Body of pancreas (tissue), 4 donors: ENCODE measurements around the gene BEAN1. TPM values are rescaled to one million over a fixed set of nuclear protein-coding genes. Genes with fewer than 3 reads are reported as not detected.
"Not testable (repeated sequence)": the region's sequence is repeated elsewhere in the genome, so short reads cannot be mapped to it uniquely, and the experiment has no call there.

ENCODE experiments used
- ATAC-seq: fragments of 150-250 bp; one replicate; pipeline ENCODE4 v1.9.1; 2016
- DNase-seq, 4 donors: peaks; one replicate each; pipeline ENCODE4 v3.0.0-alpha.2; 2019
- H3K27ac ChIP-seq, 4 donors: fragments of 200-600 bp; sonication (generic); 1 replicate in 3 of 4; 2 replicates in 1 of 4; pipeline versions ENCODE4 v1.5.1 to v1.6.1; 2016 to 2019; ENCODE audit warnings: mild to moderate bottlenecking in 1 of 4, mixed read lengths in 1 of 4, moderate library complexity in 1 of 4
- H3K27me3 ChIP-seq, 2 donors: fragments of 200-600 bp; sonication (generic); one replicate each; pipeline ENCODE4 v1.6.0; 2016; ENCODE audit warnings: mild to moderate bottlenecking in 1 of 2
- H3K36me3 ChIP-seq, 2 donors: fragments of 200-600 bp; sonication (generic); replicated peaks in 1 of 2; 2 replicates each; pipeline ENCODE4 v1.5.1; 2016; ENCODE audit warnings: low read depth in 2 of 2; ENCODE audit not compliant: insufficient read depth in 1 of 2
- H3K4me1 ChIP-seq: fragments of 200-600 bp; sonication (generic); one replicate; pipeline ENCODE4 v1.6.0; 2016
- H3K4me3 ChIP-seq, 2 donors: fragments of 200-600 bp; sonication (generic); 1 replicate in 1 of 2; 2 replicates in 1 of 2; pipeline ENCODE4 v1.5.1; 2016 to 2019
- H3K9me3 ChIP-seq, 3 donors: fragments of 200-600 bp; sonication (generic); 1 replicate in 2 of 3; 2 replicates in 1 of 3; pipeline ENCODE4 v1.5.1; 2016
- POLR2A ChIP-seq, 3 donors: fragments of 450-650 bp; IDR thresholded peaks; one replicate each; pipeline ENCODE4 v1.6.1; 2016; ENCODE audit warnings: antibody characterized with exemption in 3 of 3, mild to moderate bottlenecking in 2 of 3
- WGBS, 2 donors: methylation state at CpG; one replicate each; pipeline ENCODE4 v1.1.5; 2017; 5-methylcytosine and 5-hydroxymethylcytosine counted together
- intact Hi-C: fragments of 100-400 bp; cut with DNase I; formaldehyde crosslinking; loops from one replicate; pipeline ENCODE4 v1.15.1; 2023
- total RNA-seq, 2 donors: library from RNA; depleted of rRNA; stranded (reverse); fragments of >200 nt; gene quantifications; one replicate each; pipeline ENCODE4 v1.1.0, GENCODE V29; 2016
- TF ChIP-seq, protein P1 (sequence below), 7 experiments: fragments of 450-650 bp in 4 of 7; fragments of 200-600 bp in 3 of 7; sonication (generic) in 3 of 7; IDR thresholded peaks; one replicate each; pipeline ENCODE4 v1.5.1; 2016 to 2019; ENCODE audit warnings: antibody characterized with exemption in 7 of 7

Gene BEAN1
- total RNA-seq, 2 donors from 2014 or later = not detected

- Histone ChIP-seq H3K27ac (no peak overlapping the region), H3K27me3 (no peaks in the 10 kb centered on the region), H3K36me3 (no peaks in the 10 kb centered on the region), H3K4me1 (no peaks in the 10 kb centered on the region), H3K4me3 (no peak overlapping the region), H3K9me3 (no peaks in the 10 kb centered on the region)
- intact Hi-C loops = no loop called here
- TF ChIP-seq, protein P1, sequence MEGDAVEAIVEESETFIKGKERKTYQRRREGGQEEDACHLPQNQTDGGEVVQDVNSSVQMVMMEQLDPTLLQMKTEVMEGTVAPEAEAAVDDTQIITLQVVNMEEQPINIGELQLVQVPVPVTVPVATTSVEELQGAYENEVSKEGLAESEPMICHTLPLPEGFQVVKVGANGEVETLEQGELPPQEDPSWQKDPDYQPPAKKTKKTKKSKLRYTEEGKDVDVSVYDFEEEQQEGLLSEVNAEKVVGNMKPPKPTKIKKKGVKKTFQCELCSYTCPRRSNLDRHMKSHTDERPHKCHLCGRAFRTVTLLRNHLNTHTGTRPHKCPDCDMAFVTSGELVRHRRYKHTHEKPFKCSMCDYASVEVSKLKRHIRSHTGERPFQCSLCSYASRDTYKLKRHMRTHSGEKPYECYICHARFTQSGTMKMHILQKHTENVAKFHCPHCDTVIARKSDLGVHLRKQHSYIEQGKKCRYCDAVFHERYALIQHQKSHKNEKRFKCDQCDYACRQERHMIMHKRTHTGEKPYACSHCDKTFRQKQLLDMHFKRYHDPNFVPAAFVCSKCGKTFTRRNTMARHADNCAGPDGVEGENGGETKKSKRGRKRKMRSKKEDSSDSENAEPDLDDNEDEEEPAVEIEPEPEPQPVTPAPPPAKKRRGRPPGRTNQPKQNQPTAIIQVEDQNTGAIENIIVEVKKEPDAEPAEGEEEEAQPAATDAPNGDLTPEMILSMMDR (IDR thresholded peaks at IDR 0.05) = no peak
- TF ChIP-seq POLR2A (IDR thresholded peaks at IDR 0.05) = no peak
- 61 to 63% methylated on average over 5 of the region's 5 CpGs for WGBS, 2 donors
- DNase-seq (no peak), ATAC-seq (no peak)
Observed at GRCh38 chr16:66458292-66458691, 31.2 kb downstream of the BEAN1 start.

DNA sequence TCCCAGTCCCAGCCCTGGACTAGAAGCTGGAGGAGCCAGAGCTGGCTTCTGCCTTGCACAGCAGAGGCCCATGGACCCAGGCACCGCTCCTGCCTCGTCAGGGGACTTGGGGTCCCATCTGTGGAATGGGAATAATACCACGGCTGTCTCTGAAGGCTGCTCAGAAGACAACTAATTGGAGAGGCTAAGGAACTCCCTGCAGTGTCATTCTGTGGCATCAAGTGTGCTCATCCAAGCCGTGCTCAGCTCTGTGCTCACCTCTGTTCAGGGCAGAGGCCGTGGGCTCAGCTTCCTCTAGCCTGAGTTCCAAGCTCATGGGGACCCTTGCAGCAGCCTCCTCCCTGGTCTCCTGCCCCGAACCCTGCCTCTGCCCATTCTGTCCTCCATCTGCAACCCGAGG is 31.8 kb downstream of the BEAN1 start:
- WGBS, 2 donors = 56% methylated on average over 3 to 7 of the region's 7 CpGs
- H3K36me3 ChIP-seq = no peaks in the 10 kb centered on the region
- no peak overlapping the region for H3K4me3 ChIP-seq
- no peaks in the 10 kb centered on the region for H3K9me3 ChIP-seq
- ATAC-seq = no peak
- no peaks in the 10 kb centered on the region for H3K4me1 ChIP-seq
- TF ChIP-seq, protein P1 (IDR thresholded peaks at IDR 0.05) = no peak
- no peak for TF ChIP-seq POLR2A (IDR thresholded peaks at IDR 0.05)
- no peaks in the 10 kb centered on the region for H3K27me3 ChIP-seq
- intact Hi-C loops = no loop called here
- no peak overlapping the region for H3K27ac ChIP-seq
- no peak for DNase-seq

- H3K4me1 ChIP-seq = no peaks in the 10 kb centered on the region
- intact Hi-C loops = no loop called here
Observed at GRCh38 chr16:66459878-66460277, 32.8 kb downstream of the BEAN1 start.

DNA sequence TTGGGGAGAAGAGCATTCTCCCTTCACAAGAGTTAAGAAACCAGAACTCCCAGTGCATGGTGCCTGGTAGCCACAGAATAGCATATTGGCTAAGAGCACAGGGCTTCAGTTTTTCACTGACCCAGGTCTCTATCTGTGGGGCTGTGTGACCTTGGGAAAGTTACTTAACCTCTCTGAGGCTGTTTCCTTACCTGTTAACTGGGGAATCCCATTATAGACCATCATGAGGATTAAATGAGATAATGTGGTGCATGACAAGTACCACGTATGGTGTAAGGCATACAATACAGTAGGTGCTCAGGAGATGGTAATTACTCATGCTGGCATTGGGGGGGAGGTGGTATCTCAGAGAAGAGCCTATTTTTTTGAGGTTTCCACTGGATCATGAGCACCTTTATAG is 33.6 kb downstream of the BEAN1 start:
- no peaks in the 10 kb centered on the region for H3K36me3 ChIP-seq
- ATAC-seq = no peak

More at GRCh38 chr16:66459878-66460277, 32.8 kb downstream of the BEAN1 start:
- WGBS, 2 donors = 31 to 33% methylated on average over 4 to 5 of the region's 5 CpGs
- H3K4me3 ChIP-seq = no peak overlapping the region
- TF ChIP-seq POLR2A (IDR thresholded peaks at IDR 0.05) = no peak
- TF ChIP-seq, protein P1 (IDR thresholded peaks at IDR 0.05) = no peak
- ATAC-seq = no peak
- no peaks in the 10 kb centered on the region for H3K9me3 ChIP-seq
- no peak for DNase-seq
- no peaks in the 10 kb centered on the region for H3K27me3 ChIP-seq
- no peak overlapping the region for H3K27ac ChIP-seq
- H3K36me3 ChIP-seq = no peaks in the 10 kb centered on the region

DNA sequence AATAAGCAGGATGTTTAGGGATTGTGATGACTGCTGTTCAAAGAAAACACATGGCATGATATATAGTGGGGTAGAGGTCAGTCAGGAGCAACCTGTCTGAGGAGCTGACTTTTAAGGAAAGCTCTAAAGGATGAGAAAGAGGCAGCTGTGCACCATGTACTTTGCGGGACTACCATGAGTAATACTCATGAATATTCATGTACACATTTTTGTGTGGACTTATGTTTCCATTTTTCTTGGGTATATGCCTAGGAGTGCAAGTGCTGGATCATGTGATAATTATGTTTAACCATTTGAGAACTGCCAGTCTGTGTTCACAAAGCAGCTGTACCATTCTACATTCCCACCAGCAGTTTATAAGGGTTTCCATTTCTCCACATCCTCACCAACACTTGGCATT is 35.8 kb downstream of the BEAN1 start:
- intact Hi-C loops = no loop called here
- Histone ChIP-seq H3K36me3 (no peaks in the 10 kb centered on the region), H3K9me3 (no peaks in the 10 kb centered on the region), H3K4me1 (no peaks in the 10 kb centered on the region), H3K27me3 (no peaks in the 10 kb centered on the region), H3K4me3 (no peak overlapping the region), H3K27ac (no peak overlapping the region)
- 22 to 38% methylated on average over 1 of the region's 1 CpG for WGBS, 2 donors
- TF ChIP-seq, protein P1 (IDR thresholded peaks at IDR 0.05) = no peak
- TF ChIP-seq POLR2A (IDR thresholded peaks at IDR 0.05) = no peak
- no peak for DNase-seq
- no peak for ATAC-seq

More for the DNA sequence above, 33.6 kb downstream of the BEAN1 start:
- Histone ChIP-seq H3K4me3 (no peak overlapping the region), H3K27ac (no peak overlapping the region), H3K4me1 (no peaks in the 10 kb centered on the region), H3K9me3 (no peaks in the 10 kb centered on the region), H3K27me3 (no peaks in the 10 kb centered on the region)
- no peak for DNase-seq
- TF ChIP-seq POLR2A (IDR thresholded peaks at IDR 0.05) = no peak
- TF ChIP-seq, protein P1 (IDR thresholded peaks at IDR 0.05) = no peak
- WGBS, 2 donors = 65 to 73% methylated on average over 1 of the region's 1 CpG
- intact Hi-C loops = no loop called here

- H3K4me1 ChIP-seq, intact Hi-C loops, ATAC-seq, H3K4me3 ChIP-seq, H3K9me3 ChIP-seq, DNase-seq, H3K27me3 ChIP-seq, H3K36me3 ChIP-seq, H3K27ac ChIP-seq: not testable (repeated sequence)
- WGBS, 2 donors = 63 to 85% methylated on average over 3 to 6 of the region's 6 CpGs
Observed at GRCh38 chr16:66465946-66466345, 38.9 kb downstream of the BEAN1 start.

DNA sequence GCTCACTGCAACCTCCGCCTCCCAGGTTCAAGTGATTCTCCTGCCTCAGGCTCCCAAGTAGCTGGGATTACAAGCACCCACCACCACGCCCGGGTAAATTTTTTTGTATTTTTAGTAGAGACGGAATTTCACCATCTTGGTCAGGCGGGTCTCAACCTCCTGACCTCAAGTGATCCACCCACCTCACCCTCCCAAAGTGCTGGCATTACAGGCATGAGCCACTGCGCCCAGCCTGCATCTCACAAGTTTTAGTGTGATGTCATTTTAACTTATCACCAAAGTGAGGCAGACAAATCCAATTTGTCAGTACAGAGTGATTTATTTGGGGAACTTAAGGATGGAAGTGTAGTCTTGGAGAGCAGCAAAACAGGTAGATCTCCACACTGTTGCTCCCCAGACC is 39.5 kb downstream of the BEAN1 start:
- H3K9me3 ChIP-seq, intact Hi-C loops, DNase-seq, H3K4me1 ChIP-seq, H3K36me3 ChIP-seq, ATAC-seq, H3K4me3 ChIP-seq, H3K27ac ChIP-seq, H3K27me3 ChIP-seq: not testable (repeated sequence)
- 95 to 96% methylated on average over 6 of the region's 6 CpGs for WGBS, 2 donors
